ENCODE data around the gene DPYSL4.

Gene DPYSL4

DNA sequence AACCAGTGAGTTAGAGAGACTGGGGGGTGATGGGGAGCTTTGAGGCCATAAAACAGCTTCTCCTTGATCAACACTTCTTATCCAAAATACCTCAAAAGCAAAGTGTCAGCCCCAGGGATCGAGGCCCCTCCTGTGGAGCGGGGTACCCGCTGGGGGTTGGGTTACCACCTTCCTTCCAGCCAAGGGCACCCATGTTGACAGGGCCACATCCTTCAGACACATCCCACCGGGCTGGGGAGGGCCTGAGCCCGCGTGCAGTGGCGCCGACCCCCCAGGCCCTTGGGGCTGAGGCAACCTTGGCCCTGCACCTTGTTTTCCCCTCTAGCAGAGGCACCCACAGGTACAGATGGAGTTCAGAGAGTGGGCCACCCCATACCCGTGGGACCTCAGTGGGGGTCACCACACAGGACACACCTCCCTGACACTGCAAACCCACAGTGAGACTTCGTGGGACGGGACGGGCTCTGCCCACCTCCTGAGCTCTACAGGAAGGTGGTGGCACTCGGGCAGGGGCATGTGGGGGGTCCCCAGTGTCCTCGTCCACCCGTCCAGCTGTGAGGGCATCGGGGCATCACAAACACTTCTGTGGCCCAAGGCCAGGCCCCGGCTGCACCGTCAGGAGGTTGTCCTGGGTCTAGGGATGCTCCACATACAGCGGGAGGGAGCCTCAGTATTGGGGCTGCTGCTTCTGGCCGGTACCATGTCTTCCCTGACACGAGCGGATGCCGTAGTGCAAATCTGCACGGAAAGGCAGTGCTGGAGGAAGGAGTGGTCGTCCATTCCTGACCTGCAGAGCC lies 10.7 kb downstream of the DPYSL4 start:
- no peak for DNase-seq

DNA sequence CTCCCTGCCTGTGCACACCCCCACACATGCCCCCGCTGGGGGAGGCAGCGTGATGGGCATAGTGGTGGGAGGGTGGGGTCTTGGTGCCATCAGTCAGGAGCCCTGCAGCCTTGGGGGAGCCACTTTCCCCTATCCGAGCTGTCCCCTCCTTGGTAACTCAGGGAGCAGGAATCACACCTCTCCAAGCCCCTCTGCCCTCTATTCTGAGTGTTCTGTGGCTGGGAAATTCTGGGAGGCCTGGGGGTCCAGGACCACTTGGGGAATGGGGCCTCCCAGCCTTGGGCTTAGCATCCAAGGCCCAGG lies 11.3 kb downstream of the DPYSL4 start:
- no peak for DNase-seq

DNA sequence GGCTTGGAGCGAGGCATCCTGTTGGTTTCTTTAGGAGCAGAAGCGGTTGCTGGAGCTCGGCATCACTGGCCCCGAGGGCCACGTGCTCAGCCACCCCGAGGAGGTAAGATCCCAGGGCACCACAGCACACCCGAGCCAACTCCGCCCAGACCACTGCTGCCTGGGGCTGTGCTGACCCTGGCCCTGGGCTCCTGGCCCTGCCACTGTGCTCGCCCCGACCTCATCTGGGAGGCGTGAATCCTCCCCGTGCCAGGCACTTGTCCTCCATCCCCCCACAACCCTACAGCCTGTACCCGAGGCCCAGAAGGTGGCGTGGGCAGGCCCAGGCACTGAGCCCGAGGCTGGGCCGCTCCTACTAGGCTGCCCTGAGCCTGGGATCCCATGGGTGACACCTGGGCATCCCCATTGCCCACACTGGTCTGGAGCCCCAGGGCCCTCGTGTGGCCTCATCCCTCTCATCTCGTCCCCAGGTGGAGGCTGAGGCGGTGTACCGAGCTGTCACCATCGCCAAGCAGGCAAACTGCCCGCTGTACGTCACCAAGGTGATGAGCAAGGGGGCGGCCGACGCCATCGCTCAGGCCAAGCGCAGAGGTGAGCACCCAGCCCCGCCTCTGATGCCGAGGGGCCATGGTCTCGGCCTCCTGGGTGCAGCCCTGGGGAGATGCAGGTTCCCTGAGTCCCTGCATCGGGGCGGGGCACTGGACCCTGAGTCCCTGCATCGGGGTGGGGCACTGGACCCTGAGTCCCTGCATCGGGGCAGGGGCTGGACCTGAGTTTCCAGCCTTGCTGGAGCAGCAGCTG lies 11.8 kb downstream of the DPYSL4 start:
- DNase-seq: no peak

GRCh38 chr10:132199268-132199853 lies 12.6 kb downstream of the DPYSL4 start:
- no peak for DNase-seq

DNA sequence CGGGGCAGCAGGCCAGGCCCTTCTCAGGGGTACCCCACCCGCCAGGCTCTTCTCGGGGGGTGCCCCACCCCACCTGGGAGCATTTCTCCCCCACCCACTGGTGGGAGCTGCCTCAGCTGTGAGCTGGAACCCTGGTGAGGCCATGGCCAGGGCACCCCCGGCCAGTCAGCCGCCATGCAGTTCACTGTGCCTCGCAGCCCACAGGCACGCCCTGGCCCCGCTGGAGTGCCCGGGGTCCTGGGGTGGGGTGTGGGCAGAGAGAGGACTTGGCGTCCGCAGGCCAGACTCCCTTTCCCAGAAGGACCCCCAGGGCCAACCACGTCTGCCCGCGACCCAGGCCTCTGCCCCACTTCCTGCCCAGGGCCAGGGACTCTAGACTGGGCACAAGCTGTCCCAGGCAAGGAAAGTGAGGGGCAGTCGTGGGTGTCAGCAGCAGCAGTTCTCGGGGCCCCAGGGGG lies 13.1 kb downstream of the DPYSL4 start:
- DNase-seq: no peak

GRCh38 chr10:132200344-132201110 lies 13.8 kb downstream of the DPYSL4 start:
- no peak for DNase-seq

DNA sequence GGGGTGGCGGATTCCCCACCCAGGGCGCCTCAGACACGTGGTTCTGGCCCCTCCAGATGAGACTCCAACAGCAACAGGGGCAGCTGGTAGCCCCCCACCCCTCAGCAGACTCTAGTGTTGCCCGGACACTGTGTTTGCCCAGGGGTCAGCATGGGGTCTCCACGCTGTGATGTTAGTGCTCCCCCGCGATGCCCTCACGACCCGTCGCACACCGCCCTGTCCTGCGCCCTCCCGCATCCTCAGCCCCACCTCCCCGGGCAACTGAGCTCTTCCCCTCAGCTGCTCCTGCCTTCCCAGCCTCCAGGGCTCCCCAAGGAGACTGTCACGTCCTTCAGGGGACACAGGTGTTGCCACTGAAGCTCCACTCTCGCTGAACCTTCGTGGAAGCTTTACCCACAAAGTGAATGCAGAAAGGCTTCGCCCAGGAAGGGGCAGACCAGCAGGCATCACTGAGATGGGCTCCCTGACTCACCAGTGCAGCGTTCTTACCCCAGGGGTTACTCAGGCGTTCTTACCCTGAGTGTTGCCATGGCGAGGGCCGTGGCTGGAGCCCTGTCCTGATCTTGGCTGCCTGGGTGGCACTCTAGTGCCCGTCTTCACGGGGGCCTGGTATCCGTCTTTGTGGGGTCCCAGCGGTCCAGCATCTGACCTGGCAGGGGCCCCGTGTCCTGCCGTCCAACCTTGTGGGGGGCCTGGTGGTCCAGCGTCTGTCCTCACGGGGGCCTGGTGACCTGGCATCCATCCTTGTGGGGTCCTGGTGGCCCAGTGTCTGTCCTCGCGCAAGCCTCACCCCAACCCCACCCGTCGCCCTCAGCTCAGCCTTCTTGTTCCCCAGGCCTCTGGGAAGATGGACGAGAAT lies 14.6 kb downstream of the DPYSL4 start:
- no peak for DNase-seq

GRCh38 chr10:132202070-132202970 lies 15.6 kb downstream of the DPYSL4 start:
- no peak for DNase-seq

- no peak for DNase-seq
Measured at GRCh38 chr10:132203256-132204077, 16.7 kb downstream of the DPYSL4 start.

- no peak for DNase-seq
Measured at GRCh38 chr10:132204078-132204780, 17.5 kb downstream of the DPYSL4 start.

- DNase-seq: no peak
Measured at GRCh38 chr10:132204781-132205473, 18.2 kb downstream of the DPYSL4 start.

GRCh38 chr10:132205650-132206376 lies 19.1 kb downstream of the DPYSL4 start:
- no peak for DNase-seq

DNA sequence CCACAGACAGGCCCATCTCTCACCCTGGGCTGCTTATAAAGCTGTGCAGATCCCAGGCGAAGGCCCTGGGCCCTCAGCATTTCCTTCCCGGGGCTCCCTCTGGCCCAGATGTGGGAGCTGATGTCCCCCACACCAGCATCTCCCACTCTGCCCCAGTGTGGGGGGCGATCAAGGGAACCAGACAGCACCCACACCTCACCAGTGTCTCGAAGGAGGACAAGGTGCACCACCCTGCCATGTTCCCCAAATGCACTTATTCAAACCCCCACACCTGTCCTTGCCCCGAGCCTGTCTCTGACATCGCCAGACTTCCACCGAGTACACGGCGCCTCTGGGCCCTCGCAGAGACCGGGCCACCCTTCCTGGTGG lies 19.6 kb downstream of the DPYSL4 start:
- no peak for DNase-seq

DNA sequence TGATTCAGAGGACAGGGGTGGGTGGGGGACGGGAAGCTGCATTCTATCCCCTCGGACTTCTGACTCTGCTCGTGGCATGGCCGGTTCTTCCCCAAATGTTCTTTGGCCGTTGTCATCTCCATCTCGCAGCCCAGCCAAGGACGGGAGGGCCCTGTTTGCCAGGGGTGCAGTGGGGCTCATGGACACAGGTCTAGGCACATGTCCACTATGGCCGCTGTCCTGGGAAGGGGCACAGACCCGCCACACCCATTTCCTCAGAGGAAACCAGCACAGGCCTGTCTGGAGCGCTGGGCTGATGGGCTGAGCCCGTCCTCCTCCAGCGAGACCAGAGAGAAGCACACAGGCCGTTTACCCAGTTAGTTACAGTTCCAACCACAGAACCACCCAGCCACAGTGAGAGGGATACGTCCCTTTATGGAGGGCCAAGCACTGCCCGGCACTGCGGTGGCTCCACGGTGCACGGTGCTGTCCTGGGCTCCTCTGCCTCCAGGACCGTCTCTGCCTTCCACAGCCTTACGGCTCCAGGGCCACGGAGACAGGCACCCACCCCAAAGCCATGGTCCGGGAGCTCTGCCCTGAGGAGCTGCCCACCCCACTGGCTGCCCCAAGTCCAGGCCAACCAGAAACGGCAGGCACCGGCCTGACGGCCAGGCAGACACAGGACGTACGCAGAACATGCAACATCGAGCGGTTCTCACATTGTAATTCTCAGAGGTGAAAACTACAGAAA lies 20.2 kb downstream of the DPYSL4 start:
- no peak for DNase-seq

GRCh38 chr10:132207536-132208461 lies 21.1 kb downstream of the DPYSL4 start:
- DNase-seq: no peak

DNA sequence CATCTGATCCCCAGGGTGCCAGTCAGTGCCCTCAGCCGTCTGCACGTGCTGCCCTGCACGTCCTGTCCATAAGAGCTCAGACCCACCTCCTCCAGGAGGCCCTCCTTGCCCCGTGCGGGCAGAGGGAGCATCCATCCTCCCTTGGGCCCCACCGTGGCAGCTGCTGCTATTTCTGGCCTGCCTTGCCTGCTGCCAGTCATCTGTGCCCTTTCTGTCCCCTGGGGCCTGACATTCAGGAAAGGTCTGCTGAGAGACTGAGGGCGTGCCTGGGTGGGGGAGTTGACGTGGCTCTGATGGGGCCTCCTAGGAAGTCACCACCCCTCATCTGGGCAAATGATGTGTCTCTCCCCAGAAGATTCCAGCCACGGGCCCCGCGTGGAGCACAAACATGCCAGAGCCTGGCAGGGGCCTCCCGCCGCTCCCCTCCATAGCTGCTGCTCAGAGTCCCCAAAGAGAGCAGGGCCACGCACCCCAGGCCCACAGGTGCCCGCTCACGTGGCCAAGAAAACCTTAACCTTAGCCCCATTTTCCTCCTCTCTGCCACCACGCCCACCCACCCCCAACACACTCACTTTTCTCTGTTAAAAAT lies 21.8 kb downstream of the DPYSL4 start:
- DNase-seq: no peak
